Panc1 (cell line): Measurements from ENCODE around the gene TRIM33. TPM values are rescaled to one million over a fixed set of nuclear protein-coding genes. Genes with fewer than 3 reads are reported as not detected.

Experiments used
- ATAC-seq: fragments of 200-7000 bp; cut with Tn5 transposase; 2 replicates; pipeline ENCODE4 v1.9.1; 2020; ENCODE audit warnings: mild to moderate bottlenecking, moderate library complexity
- BruUV-seq: library from RNA; stranded (reverse); fragments of 400-500 nt; replicated peaks from 2 replicates; lab custom pipeline; 2021; lab: Mats Ljungman, UMichigan
- CTCF ChIA-PET: fragments of 300-600 bp; sonication (Branson Sonifier 250); formaldehyde crosslinking; loops from one replicate; lab custom pipeline; 2022; ENCODE audit warnings: antibody characterized with exemption; lab: Charles Lee
- POLR2A ChIA-PET: fragments of 300-600 bp; sonication (Branson Sonifier 250); formaldehyde crosslinking; loops from one replicate; lab custom pipeline; 2022; ENCODE audit warnings: antibody characterized with exemption; lab: Charles Lee
- DNase-seq: peaks from one replicate; pipeline ENCODE4 v3.0.0-alpha.2; 2010; ENCODE audit warnings: low read depth, low spot score
- H3K27ac ChIP-seq: 2 replicates; pipeline ENCODE4 v1.5.1; 2011; ENCODE audit warnings: mild to moderate bottlenecking, low read length, inconsistent platforms
- H3K27me3 ChIP-seq: fragments of 200-500 bp; sonication (Bioruptor generic); 2 replicates; pipeline ENCODE4 v1.6.0; 2014; ENCODE audit warnings: low read length, inconsistent platforms; ENCODE audit not compliant: control insufficient read depth, insufficient read depth
- H3K36me3 ChIP-seq: fragments of 200-500 bp; sonication (Bioruptor generic); 2 replicates; pipeline ENCODE4 v1.5.1; 2014; ENCODE audit warnings: inconsistent platforms, mild to moderate bottlenecking, low read length, moderate library complexity; ENCODE audit not compliant: control insufficient read depth, insufficient read depth
- H3K4me1 ChIP-seq: 2 replicates; pipeline ENCODE4 v1.5.1; 2011; ENCODE audit warnings: inconsistent platforms, mild to moderate bottlenecking, low read length, moderate library complexity; ENCODE audit not compliant: control insufficient read depth, insufficient read depth
- H3K4me3 ChIP-seq, 2 experiments: 2 replicates each; pipeline ENCODE4 v1.5.1; 2011 to 2012; ENCODE audit warnings: low read depth in 2 of 2, low read length in 2 of 2, mild to moderate bottlenecking in 2 of 2, inconsistent platforms in 1 of 2, moderate library complexity in 1 of 2
- H3K9me3 ChIP-seq: fragments of 200-500 bp; sonication (Bioruptor generic); 2 replicates; pipeline ENCODE4 v1.5.1; 2014; ENCODE audit warnings: low read depth, mild to moderate bottlenecking, inconsistent platforms, low read length, moderate library complexity; ENCODE audit not compliant: control insufficient read depth, insufficient read depth
- CTCF ChIP-seq: fragments of 450-650 bp; IDR thresholded peaks from 2 replicates; pipeline ENCODE4 v1.5.1; 2017; ENCODE audit warnings: mild to moderate bottlenecking
- POLR2AphosphoS5 ChIP-seq: IDR thresholded peaks from 2 replicates; pipeline ENCODE4 v1.6.1; 2012; ENCODE audit warnings: mild to moderate bottlenecking, low read depth, low read length, moderate library complexity
- REST ChIP-seq, 2 experiments: IDR thresholded peaks; 2 replicates each; pipeline ENCODE4 v1.6.1; 2011 to 2012; ENCODE audit warnings: low read depth in 2 of 2, control low read depth in 1 of 2, low read length in 1 of 2, mild to moderate bottlenecking in 1 of 2, moderate library complexity in 1 of 2; ENCODE audit not compliant: insufficient read depth in 1 of 2
- SIN3A ChIP-seq: IDR thresholded peaks from 2 replicates; pipeline ENCODE4 v1.6.1; 2012; ENCODE audit warnings: low read depth, mild to moderate bottlenecking, low read length, moderate library complexity, borderline replicate concordance; ENCODE audit not compliant: insufficient read depth
- TCF7L2 ChIP-seq: IDR thresholded peaks from 2 replicates; pipeline ENCODE4 v1.6.1; 2011; ENCODE audit warnings: mild to moderate bottlenecking, low read depth, low read length, inconsistent platforms
- in situ Hi-C: cut with HindIII; loops from 2 replicates; pipeline ENCODE4 v1.10.0; 2016; ENCODE audit warnings: low sequenced_read_pairs, low pct_unique_long_range_greater_than_20kb
- intact Hi-C: fragments of 100-400 bp; cut with micrococcal nuclease; formaldehyde crosslinking; loops from one replicate; pipeline ENCODE4 v1.10.0; 2022; ENCODE audit not compliant: unreplicated experiment
- total RNA-seq: library from RNA; stranded (reverse); gene quantifications from one replicate; pipeline ENCODE4 v1.2.1, GENCODE V29; 2021; ENCODE audit not compliant: unreplicated experiment

The TRIM33 gene
- total RNA-seq, 1 experiment from 2014 or later: 22.2 TPM

- ChIA-PET CTCF (no interaction called here), POLR2A (interaction anchor here (0.7 kb wide), 1 partner anchor 70 kb away, joined by 15 read pairs; no protein-coding TSS in a partner anchor)
- Histone ChIP-seq H3K27ac (no peak overlapping the region), H3K27me3 (no peaks in the 10 kb centered on the region), H3K4me1 (no peaks in the 10 kb centered on the region), H3K9me3 (no peaks in the 10 kb centered on the region), H3K4me3 (no peak overlapping the region), H3K36me3 (peaks cover 2% of the 10 kb centered on the region; the same call in 1 of the 2 replicates)
- DNase-seq (no peak), ATAC-seq (no peak)
- BruUV-seq: no TSS peak
- TF ChIP-seq REST (IDR thresholded peaks at IDR 0.05; ENCODE audit: insufficient read depth in 1 of 2, low read depth in 2 of 2, low read length in 1 of 2) (no peak), TCF7L2 (no peak), SIN3A (no peak), POLR2AphosphoS5 (no peak), CTCF (no peak)
- intact Hi-C loops: no loop called here
- in situ Hi-C loops: no loop called here
These were observed 74.2 kb downstream of the TRIM33 start for GRCh38 chr1:114436799-114437198.

- ChIA-PET POLR2A (no interaction called here), CTCF (no interaction called here)
- Histone ChIP-seq H3K4me3 (no peak overlapping the region), H3K4me1 (no peaks in the 10 kb centered on the region), H3K27ac (no peak overlapping the region), H3K27me3 (no peaks in the 10 kb centered on the region), H3K9me3 (no peaks in the 10 kb centered on the region), H3K36me3 (no peaks in the 10 kb centered on the region; the same call in 1 of the 2 replicates)
- in situ Hi-C loops: no loop called here
- TF ChIP-seq CTCF: no peak
- TF ChIP-seq TCF7L2: no peak
- TF ChIP-seq REST (IDR thresholded peaks at IDR 0.05; ENCODE audit: insufficient read depth in 1 of 2, low read depth in 2 of 2, low read length in 1 of 2): no peak
- no peak for TF ChIP-seq SIN3A
- no peak for TF ChIP-seq POLR2AphosphoS5
- intact Hi-C loops: no loop called here
- DNase-seq: no peak
- ATAC-seq: no peak
- BruUV-seq: no TSS peak
These were observed 75.8 kb downstream of the TRIM33 start for GRCh38 chr1:114435088-114435715.
